ENCODE data around the gene CPSF3. TPM values are rescaled to one million over a fixed set of nuclear protein-coding genes. Genes with fewer than 3 reads are reported as not detected.
A peak's percentile ranks its signal among the peaks of the same experiment; 100 is the strongest.

CPSF3 gene
- total RNA-seq, 5 donors from 2014 or later (not counting 1 experiment from before 2014, with no cell fraction given): 16.0 to 25.1 (median 21.3) TPM

- ChIA-PET CTCF (no interaction called here), POLR2A (no interaction called here)
- Histone ChIP-seq H3K36me3 (ENCODE audit: control insufficient read depth in 2 of 2, extremely low read depth in 1 of 2, insufficient read depth in 1 of 2, low read length in 1 of 2) (peaks cover 10 to 90% of the 10 kb centered on the region in 2 donors), H3K4me3 (ENCODE audit: control insufficient read depth in 1 of 2, extremely low read depth in 1 of 2, low read length in 1 of 2) (no peak overlapping the region), H3K27ac (ENCODE audit: low read length) (no peak overlapping the region), H3K27me3 (replicated peaks in 1 of 2; ENCODE audit: control insufficient read depth in 2 of 2, extremely low read depth in 1 of 2, insufficient read depth in 2 of 2, low read length in 1 of 2) (no peaks in the 10 kb centered on the region), H3K4me1 (ENCODE audit: control insufficient read depth in 1 of 2, extremely low read depth in 1 of 2, insufficient read depth in 2 of 2, low read length in 2 of 2) (no peaks in the 10 kb centered on the region), H3K9me3 (no peaks in the 10 kb centered on the region)
- H3K4me3 Mint-ChIP-seq: no peak overlapping the region
- DNase-seq: no peak
- H3K36me3 Mint-ChIP-seq: peaks cover 49% of the 10 kb centered on the region
- no peaks in the 10 kb centered on the region for H3K27me3 Mint-ChIP-seq
- H3K4me1 Mint-ChIP-seq: peaks cover 0 to 8% (median 6%) of the 10 kb centered on the region in 3 donors
- ATAC-seq (replicated peaks in 1 of 4): no peak
- H3K9me3 Mint-ChIP-seq: no peaks in the 10 kb centered on the region
- peak overlapping the region; percentile 23 to 40 for H3K27ac Mint-ChIP-seq
- WGBS (ENCODE audit: insufficient coverage): 100% methylated on average over 1 of the region's 2 CpGs
Measured at GRCh38 chr2:9492927-9493326, 69.5 kb downstream of the CPSF3 start.

GRCh38 chr2:9493478-9493877, 70.0 kb downstream of the CPSF3 start:
- POLR2A ChIA-PET: no interaction called here
- CTCF ChIA-PET: interaction anchor here in 1 of 2 donors (0.8 kb wide), 1 partner anchor 14 kb away, joined by 3 read pairs; no protein-coding TSS in a partner anchor
- peaks cover 53% of the 10 kb centered on the region for H3K36me3 Mint-ChIP-seq

GRCh38 chr2:9494081-9494480, 70.6 kb downstream of the CPSF3 start:
- no peak for DNase-seq
- Mint-ChIP-seq H3K9me3 (no peaks in the 10 kb centered on the region), H3K27ac (peak overlapping the region; percentile 44 to 53), H3K4me1 (peaks cover 0 to 8% (median 3%) of the 10 kb centered on the region in 3 donors), H3K36me3 (peaks cover 54% of the 10 kb centered on the region), H3K27me3 (no peaks in the 10 kb centered on the region), H3K4me3 (no peak overlapping the region)
- CTCF ChIA-PET: interaction anchor here in 1 of 2 donors (0.8 kb wide), 1 partner anchor 15 kb away, joined by 3 read pairs; no protein-coding TSS in a partner anchor
- no peak overlapping the region for H3K27ac ChIP-seq (ENCODE audit: low read length)
- no peaks in the 10 kb centered on the region for H3K4me1 ChIP-seq (ENCODE audit: control insufficient read depth in 1 of 2, extremely low read depth in 1 of 2, insufficient read depth in 2 of 2, low read length in 2 of 2)
- no peak for ATAC-seq (replicated peaks in 1 of 4)
- no peaks in the 10 kb centered on the region for H3K27me3 ChIP-seq (replicated peaks in 1 of 2; ENCODE audit: control insufficient read depth in 2 of 2, extremely low read depth in 1 of 2, insufficient read depth in 2 of 2, low read length in 1 of 2)
- no peak overlapping the region for H3K4me3 ChIP-seq (ENCODE audit: control insufficient read depth in 1 of 2, extremely low read depth in 1 of 2, low read length in 1 of 2)
- peaks cover 11 to 86% of the 10 kb centered on the region in 2 donors for H3K36me3 ChIP-seq (ENCODE audit: control insufficient read depth in 2 of 2, extremely low read depth in 1 of 2, insufficient read depth in 1 of 2, low read length in 1 of 2)
- H3K9me3 ChIP-seq: no peaks in the 10 kb centered on the region
- POLR2A ChIA-PET: no interaction called here
- no CpG with 5 or more reads among the region's 1 CpG for WGBS (ENCODE audit: insufficient coverage)

More at GRCh38 chr2:9493478-9493877, 70.0 kb downstream of the CPSF3 start:
- H3K36me3 ChIP-seq (ENCODE audit: control insufficient read depth in 2 of 2, extremely low read depth in 1 of 2, insufficient read depth in 1 of 2, low read length in 1 of 2): peaks cover 11 to 85% of the 10 kb centered on the region in 2 donors
- Mint-ChIP-seq H3K27ac (peak overlapping the region; percentile 23 to 40), H3K9me3 (no peaks in the 10 kb centered on the region), H3K4me1 (peaks cover 0 to 8% (median 6%) of the 10 kb centered on the region in 3 donors), H3K27me3 (no peaks in the 10 kb centered on the region), H3K4me3 (no peak overlapping the region)
- 100% methylated on average over 1 of the region's 3 CpGs for WGBS (ENCODE audit: insufficient coverage)
- H3K27ac ChIP-seq (ENCODE audit: low read length): no peak overlapping the region
- H3K4me1 ChIP-seq (ENCODE audit: control insufficient read depth in 1 of 2, extremely low read depth in 1 of 2, insufficient read depth in 2 of 2, low read length in 2 of 2): no peaks in the 10 kb centered on the region
- ATAC-seq (replicated peaks in 1 of 4) (no peak), DNase-seq (no peak)
- H3K9me3 ChIP-seq: no peaks in the 10 kb centered on the region
- no peak overlapping the region for H3K4me3 ChIP-seq (ENCODE audit: control insufficient read depth in 1 of 2, extremely low read depth in 1 of 2, low read length in 1 of 2)
- H3K27me3 ChIP-seq (replicated peaks in 1 of 2; ENCODE audit: control insufficient read depth in 2 of 2, extremely low read depth in 1 of 2, insufficient read depth in 2 of 2, low read length in 1 of 2): no peaks in the 10 kb centered on the region

GRCh38 chr2:9497017-9497416, 73.6 kb downstream of the CPSF3 start:
- Mint-ChIP-seq H3K27me3 (no peaks in the 10 kb centered on the region), H3K4me3 (no peak overlapping the region), H3K4me1 (peaks cover 3 to 8% (median 4%) of the 10 kb centered on the region in 3 donors), H3K36me3 (peaks cover 61% of the 10 kb centered on the region), H3K27ac (peak overlapping the region; percentile 28 to 49), H3K9me3 (no peaks in the 10 kb centered on the region)
- Histone ChIP-seq H3K27ac (ENCODE audit: low read length) (no peak overlapping the region), H3K36me3 (ENCODE audit: control insufficient read depth in 2 of 2, extremely low read depth in 1 of 2, insufficient read depth in 1 of 2, low read length in 1 of 2) (peaks cover 13 to 71% of the 10 kb centered on the region in 2 donors), H3K9me3 (no peaks in the 10 kb centered on the region), H3K4me1 (ENCODE audit: control insufficient read depth in 1 of 2, extremely low read depth in 1 of 2, insufficient read depth in 2 of 2, low read length in 2 of 2) (no peaks in the 10 kb centered on the region), H3K4me3 (ENCODE audit: control insufficient read depth in 1 of 2, extremely low read depth in 1 of 2, low read length in 1 of 2) (no peak overlapping the region), H3K27me3 (replicated peaks in 1 of 2; ENCODE audit: control insufficient read depth in 2 of 2, extremely low read depth in 1 of 2, insufficient read depth in 2 of 2, low read length in 1 of 2) (no peaks in the 10 kb centered on the region)
- POLR2A ChIA-PET: no interaction called here
- WGBS (ENCODE audit: insufficient coverage): 92% methylated on average over 4 of the region's 4 CpGs
- DNase-seq (no peak), ATAC-seq (replicated peaks in 1 of 4) (peak in 1 of 4 experiments; percentile 27)
- CTCF ChIA-PET: no interaction called here

GRCh38 chr2:9498210-9498609, 74.8 kb downstream of the CPSF3 start:
- Mint-ChIP-seq H3K4me1 (peaks cover 4 to 8% (median 7%) of the 10 kb centered on the region in 3 donors), H3K4me3 (no peak overlapping the region), H3K36me3 (peaks cover 60% of the 10 kb centered on the region), H3K27ac (peak overlapping the region in 1 of 2 donors; percentile 3), H3K27me3 (no peaks in the 10 kb centered on the region), H3K9me3 (no peaks in the 10 kb centered on the region)
- POLR2A ChIA-PET: no interaction called here
- CTCF ChIA-PET: no interaction called here
- no peaks in the 10 kb centered on the region for H3K9me3 ChIP-seq
- no peaks in the 10 kb centered on the region for H3K27me3 ChIP-seq (replicated peaks in 1 of 2; ENCODE audit: control insufficient read depth in 2 of 2, extremely low read depth in 1 of 2, insufficient read depth in 2 of 2, low read length in 1 of 2)
- no peaks in the 10 kb centered on the region for H3K4me1 ChIP-seq (ENCODE audit: control insufficient read depth in 1 of 2, extremely low read depth in 1 of 2, insufficient read depth in 2 of 2, low read length in 2 of 2)
- peaks cover 16 to 64% of the 10 kb centered on the region in 2 donors for H3K36me3 ChIP-seq (ENCODE audit: control insufficient read depth in 2 of 2, extremely low read depth in 1 of 2, insufficient read depth in 1 of 2, low read length in 1 of 2)
- DNase-seq (no peak), ATAC-seq (replicated peaks in 1 of 4) (no peak)
- no peak overlapping the region for H3K27ac ChIP-seq (ENCODE audit: low read length)
- H3K4me3 ChIP-seq (ENCODE audit: control insufficient read depth in 1 of 2, extremely low read depth in 1 of 2, low read length in 1 of 2): no peak overlapping the region
- 100% methylated on average over 1 of the region's 1 CpG for WGBS (ENCODE audit: insufficient coverage)

- Mint-ChIP-seq H3K4me3 (no peak overlapping the region), H3K9me3 (no peaks in the 10 kb centered on the region), H3K27ac (no peak overlapping the region), H3K27me3 (no peaks in the 10 kb centered on the region), H3K36me3 (peaks cover 49% of the 10 kb centered on the region), H3K4me1 (no peaks in the 10 kb centered on the region)
- Histone ChIP-seq H3K4me1 (ENCODE audit: control insufficient read depth in 1 of 2, extremely low read depth in 1 of 2, insufficient read depth in 2 of 2, low read length in 2 of 2) (no peaks in the 10 kb centered on the region), H3K9me3 (no peaks in the 10 kb centered on the region), H3K27me3 (replicated peaks in 1 of 2; ENCODE audit: control insufficient read depth in 2 of 2, extremely low read depth in 1 of 2, insufficient read depth in 2 of 2, low read length in 1 of 2) (no peaks in the 10 kb centered on the region), H3K27ac (ENCODE audit: low read length) (no peak overlapping the region), H3K4me3 (ENCODE audit: control insufficient read depth in 1 of 2, extremely low read depth in 1 of 2, low read length in 1 of 2) (no peak overlapping the region), H3K36me3 (ENCODE audit: control insufficient read depth in 2 of 2, extremely low read depth in 1 of 2, insufficient read depth in 1 of 2, low read length in 1 of 2) (peaks cover 5 to 48% of the 10 kb centered on the region in 2 donors)
- ChIA-PET CTCF (no interaction called here), POLR2A (no interaction called here)
- DNase-seq (no peak), ATAC-seq (replicated peaks in 1 of 4) (no peak)
- WGBS (ENCODE audit: insufficient coverage): 20% methylated on average over 1 of the region's 1 CpG
Measured at GRCh38 chr2:9508931-9509330, 85.5 kb downstream of the CPSF3 start.

All from T-cell (primary cell).